HepG2 (cell line): ENCODE results near the gene CAMKMT.

Experiments used
- HCFC1 ChIP-seq: fragments of 150-350 bp; IDR thresholded peaks from 2 replicates; pipeline ENCODE4 v1.6.1; 2014; ENCODE audit warnings: low read depth, low read length
- IRF2 ChIP-seq: IDR thresholded peaks from 2 replicates; pipeline ENCODE4 v1.6.1; 2018; ENCODE audit warnings: missing genetic modification reagents, missing compliant biosample characterization
- NR3C1 ChIP-seq: sonication (generic); formaldehyde crosslinking; IDR thresholded peaks from 2 replicates; pipeline ENCODE4 v1.4.0; 2020; ENCODE audit warnings: missing genetic modification reagents
- ONECUT2 ChIP-seq: sonication (generic); formaldehyde crosslinking; IDR thresholded peaks from 2 replicates; pipeline ENCODE4 v1.4.0; 2020; ENCODE audit warnings: missing genetic modification reagents
- POLR2A ChIP-seq, 2 experiments: IDR thresholded peaks; 2 replicates each; pipeline ENCODE4 v1.6.1; 2011; ENCODE audit warnings: low read depth in 2 of 2, low read length in 2 of 2, mild to moderate bottlenecking in 1 of 2, moderate library complexity in 1 of 2; ENCODE audit not compliant: insufficient read depth in 1 of 2
- SIN3B ChIP-seq: fragments of 150-350 bp; IDR thresholded peaks from 2 replicates; pipeline ENCODE4 v1.6.1; 2014; ENCODE audit warnings: low read length
- TAF15 ChIP-seq: fragments of 200-400 bp; formaldehyde crosslinking; IDR thresholded peaks from one replicate; pipeline ENCODE4 v1.6.1; 2018; ENCODE audit warnings: mild to moderate bottlenecking, low read depth, low read length; ENCODE audit not compliant: poor library complexity, severe bottlenecking
- ZNF121 ChIP-seq: sonication (generic); formaldehyde crosslinking; IDR thresholded peaks from 2 replicates; pipeline ENCODE4 v1.5.0; 2020; ENCODE audit warnings: mild to moderate bottlenecking, missing genetic modification reagents
- TF ChIP-seq, protein P1 (sequence below): IDR thresholded peaks from 2 replicates; pipeline ENCODE4 v1.6.1; 2016; ENCODE audit warnings: missing compliant biosample characterization, missing genetic modification reagents, borderline replicate concordance

- no peak for TF ChIP-seq NR3C1
- TF ChIP-seq ONECUT2 = no peak
- TF ChIP-seq SIN3B = no peak
- no peak for TF ChIP-seq TAF15
- no peak for TF ChIP-seq POLR2A (IDR thresholded peaks at IDR 0.05; ENCODE audit: insufficient read depth in 1 of 2, low read depth in 2 of 2, low read length in 2 of 2)
- TF ChIP-seq, protein P1, sequence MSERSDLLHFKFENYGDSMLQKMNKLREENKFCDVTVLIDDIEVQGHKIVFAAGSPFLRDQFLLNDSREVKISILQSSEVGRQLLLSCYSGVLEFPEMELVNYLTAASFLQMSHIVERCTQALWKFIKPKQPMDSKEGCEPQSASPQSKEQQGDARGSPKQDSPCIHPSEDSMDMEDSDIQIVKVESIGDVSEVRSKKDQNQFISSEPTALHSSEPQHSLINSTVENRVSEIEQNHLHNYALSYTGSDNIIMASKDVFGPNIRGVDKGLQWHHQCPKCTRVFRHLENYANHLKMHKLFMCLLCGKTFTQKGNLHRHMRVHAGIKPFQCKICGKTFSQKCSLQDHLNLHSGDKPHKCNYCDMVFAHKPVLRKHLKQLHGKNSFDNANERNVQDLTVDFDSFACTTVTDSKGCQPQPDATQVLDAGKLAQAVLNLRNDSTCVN (CRISPR knock-in tag) = no peak
- TF ChIP-seq HCFC1 = no peak
- TF ChIP-seq IRF2 (CRISPR knock-in tag) = no peak
- TF ChIP-seq ZNF121 = no peak
Measured at GRCh38 chr2:44652701-44653100, 291.0 kb downstream of the CAMKMT start.
